Endothelial cell of umbilical vein (primary cell): ENCODE results near the gene CAPN2. TPM values are rescaled to one million over a fixed set of nuclear protein-coding genes. Genes with fewer than 3 reads are reported as not detected.

ENCODE experiments used
- BruUV-seq: library from RNA; stranded (reverse); fragments of 400-500 nt; replicated peaks from 2 replicates; lab custom pipeline; 2021; lab: Mats Ljungman, UMichigan
- CTCF ChIA-PET: fragments of 300-600, 350-600 bp; sonication (Branson Sonifier 250); formaldehyde crosslinking; loops from one replicate; lab custom pipeline; 2021; ENCODE audit warnings: antibody characterized with exemption, inconsistent platforms; lab: Charles Lee
- POLR2A ChIA-PET: fragments of 300-600, 350-600 bp; sonication (Branson Sonifier 250); formaldehyde crosslinking; loops from one replicate; lab custom pipeline; 2021; ENCODE audit warnings: antibody characterized with exemption, inconsistent platforms; lab: Charles Lee
- DNase-seq: peaks from one replicate; pipeline ENCODE4 v3.0.0-alpha.2; 2011; ENCODE audit warnings: low read depth, low spot score
- FAIRE-seq: peaks from 2 replicates; lab custom pipeline; 2011; peaks lifted over from hg19 to GRCh38; lab: Jason Lieb, UNC
- H2AFZ ChIP-seq: 2 replicates; pipeline ENCODE4 v1.6.0; 2012; ENCODE audit warnings: low read depth, low read length, control low read depth, inconsistent platforms
- H3K27ac ChIP-seq: 2 replicates; pipeline ENCODE4 v1.5.1; 2011; ENCODE audit warnings: low read depth, mild to moderate bottlenecking, control low read depth, low read length, moderate library complexity; ENCODE audit not compliant: insufficient read depth
- H3K27me3 ChIP-seq, 2 experiments: 2 replicates each; pipeline versions ENCODE4 v1.6.0 to v1.6.1; 2011; ENCODE audit warnings: low read length in 2 of 2, mixed read lengths in 1 of 2; ENCODE audit not compliant: control insufficient read depth in 2 of 2, insufficient read depth in 2 of 2
- H3K36me3 ChIP-seq, 2 experiments: 2 replicates in 1 of 2; 3 replicates in 1 of 2; pipeline ENCODE4 v1.5.1; 2011; ENCODE audit warnings: low read length in 2 of 2, mild to moderate bottlenecking in 1 of 2, moderate library complexity in 1 of 2; ENCODE audit not compliant: control insufficient read depth in 2 of 2, insufficient read depth in 2 of 2; ENCODE audit errors: extremely low read depth in 1 of 2
- H3K4me1 ChIP-seq: 3 replicates; pipeline ENCODE4 v1.5.1; 2011; ENCODE audit warnings: mild to moderate bottlenecking, low read length; ENCODE audit not compliant: control insufficient read depth, insufficient read depth; ENCODE audit errors: extremely low read depth
- H3K4me2 ChIP-seq: 2 replicates; pipeline ENCODE4 v1.6.1; 2011; ENCODE audit warnings: low read length, control low read depth, mixed read lengths; ENCODE audit not compliant: insufficient read depth
- H3K4me3 ChIP-seq, 3 experiments: fragments of 200-600 bp in 1 of 3; sonication (generic), shearing (Covaris generic) in 1 of 3; replicated peaks in 1 of 3; 2 replicates each; pipeline ENCODE4 v1.5.1; 2011 to 2016; ENCODE audit warnings: control low read depth in 3 of 3, low read length in 3 of 3, mild to moderate bottlenecking in 2 of 3, inconsistent platforms in 1 of 3, low read depth in 1 of 3, moderate library complexity in 1 of 3; ENCODE audit not compliant: insufficient read depth in 1 of 3
- H3K79me2 ChIP-seq: 2 replicates; pipeline ENCODE4 v1.6.0; 2012; ENCODE audit warnings: low read length, inconsistent platforms; ENCODE audit not compliant: control insufficient read depth, insufficient read depth
- H3K9ac ChIP-seq: replicated peaks from 2 replicates; pipeline ENCODE3; 2011; ENCODE audit warnings: low read length, control low read depth; ENCODE audit not compliant: insufficient read depth; ENCODE audit errors: extremely low read depth
- H3K9me1 ChIP-seq: replicated peaks from 3 replicates; pipeline ENCODE4 v1.6.0; 2011; ENCODE audit warnings: mild to moderate bottlenecking, low read length; ENCODE audit not compliant: control insufficient read depth, insufficient read depth; ENCODE audit errors: extremely low read depth
- H3K9me3 ChIP-seq: replicated peaks from 2 replicates; pipeline ENCODE4 v1.5.1; 2012; ENCODE audit warnings: low read length, inconsistent platforms; ENCODE audit not compliant: control insufficient read depth, insufficient read depth
- H4K20me1 ChIP-seq: replicated peaks from 2 replicates; pipeline ENCODE3; 2011; ENCODE audit warnings: mild to moderate bottlenecking, low read length; ENCODE audit not compliant: control insufficient read depth, insufficient read depth; ENCODE audit errors: extremely low read depth
- CTCF ChIP-seq, 2 donors: IDR thresholded peaks; 1 replicate in 1 of 2; 2 replicates in 1 of 2; pipeline ENCODE4 v1.5.1; 2011; ENCODE audit warnings: low read length in 2 of 2, mild to moderate bottlenecking in 2 of 2, moderate library complexity in 2 of 2, control low read depth in 1 of 2, inconsistent platforms in 1 of 2, low read depth in 1 of 2; ENCODE audit not compliant: insufficient read depth in 1 of 2; ENCODE audit errors: extremely low read depth in 1 of 2
- EZH2 ChIP-seq: IDR thresholded peaks from 2 replicates; pipeline ENCODE4 v1.6.1; 2012; ENCODE audit warnings: borderline replicate concordance, low read depth, mild to moderate bottlenecking, moderate library complexity, low read length, inconsistent platforms; ENCODE audit not compliant: severe bottlenecking
- FOS ChIP-seq: IDR thresholded peaks from 2 replicates; pipeline ENCODE4 v1.6.1; 2011; ENCODE audit warnings: mild to moderate bottlenecking, low read length, moderate library complexity, borderline replicate concordance; ENCODE audit not compliant: insufficient read depth
- GATA2 ChIP-seq: IDR thresholded peaks from 2 replicates; pipeline ENCODE4 v1.7.0; 2011; ENCODE audit warnings: low read depth, mild to moderate bottlenecking, moderate library complexity, mixed read lengths, low read length; ENCODE audit not compliant: insufficient read length, insufficient read depth
- JUN ChIP-seq: IDR thresholded peaks from 2 replicates; pipeline ENCODE4 v1.6.1; 2011; ENCODE audit warnings: borderline replicate concordance, low read depth; ENCODE audit not compliant: insufficient read length, insufficient read depth
- MAX ChIP-seq: IDR thresholded peaks from 2 replicates; pipeline ENCODE4 v1.6.1; 2011; ENCODE audit not compliant: insufficient read depth, insufficient read length
- MYC ChIP-seq: IDR thresholded peaks from one replicate; pipeline ENCODE4 v1.6.1; 2011; ENCODE audit warnings: mild to moderate bottlenecking, low read depth, low read length
- POLR2A ChIP-seq: IDR thresholded peaks from 2 replicates; pipeline ENCODE4 v1.6.1; 2012; ENCODE audit warnings: low read depth, mild to moderate bottlenecking, control low read depth, low read length
- POLR2AphosphoS5 ChIP-seq: IDR thresholded peaks from 2 replicates; pipeline ENCODE4 v1.6.1; 2012; ENCODE audit warnings: low read depth, mild to moderate bottlenecking, control low read depth, low read length, moderate library complexity; ENCODE audit not compliant: insufficient read depth
- dilution Hi-C: fragments of 300-500 bp; cut with MboI; formaldehyde crosslinking; loops from one replicate; pipeline ENCODE4 v1.15.0; 2019; ENCODE audit warnings: low sequenced_read_pairs; ENCODE audit not compliant: extremely low pct_ligation_motif_present
- intact Hi-C: fragments of 100-400 bp; cut with micrococcal nuclease; formaldehyde crosslinking; loops from one replicate; pipeline ENCODE4 v1.10.0; 2022
- polyA plus RNA-seq, 4 experiments: library from polyadenylated mRNA; depleted of rRNA in 3 of 4; stranded (reverse) in 3 of 4; unstranded in 1 of 4; fragments of >200 nt; gene quantifications; 2 replicates each; pipeline versions ENCODE4 v1.2.1 to v1.2.3, GENCODE V29; 2011 to 2012; ENCODE audit warnings: missing spikeins in 1 of 4
- total RNA-seq: library from RNA; stranded (reverse); gene quantifications from 2 replicates; pipeline ENCODE4 v1.2.3, GENCODE V29; 2021

Gene CAPN2
- total and polyA plus RNA-seq, 2 donors (not counting 3 experiments of a cell fraction or from before 2014, with no cell fraction given) = 110 to 420 TPM

GRCh38 chr1:223763251-223763650 lies 50.9 kb downstream of the CAPN2 start:
- Histone ChIP-seq H4K20me1 (no peaks in the 10 kb centered on the region), H2AFZ (no peak overlapping the region), H3K9ac (no peak overlapping the region), H3K27ac (no peak overlapping the region), H3K4me1 (no peaks in the 10 kb centered on the region), H3K9me3 (no peaks in the 10 kb centered on the region), H3K4me2 (no peak overlapping the region), H3K4me3 (no peak overlapping the region), H3K79me2 (peaks cover 2% of the 10 kb centered on the region), H3K9me1 (no peaks in the 10 kb centered on the region), H3K27me3 (no peaks in the 10 kb centered on the region), H3K36me3 (peaks cover 16 to 26% of the 10 kb centered on the region in 2 experiments)
- BruUV-seq = no TSS peak
- DNase-seq (no peak), FAIRE-seq (no peak)
- no peak for TF ChIP-seq CTCF (IDR thresholded peaks at IDR 0.05; ENCODE audit: extremely low read depth in 1 of 2, insufficient read depth in 1 of 2, low read depth in 1 of 2, low read length in 2 of 2)
- TF ChIP-seq MAX = no peak
- TF ChIP-seq FOS = no peak
- TF ChIP-seq MYC = no peak
- TF ChIP-seq POLR2A = no peak
- TF ChIP-seq POLR2AphosphoS5 = no peak
- TF ChIP-seq JUN = no peak
- no peak for TF ChIP-seq GATA2
- TF ChIP-seq EZH2 = no peak
- intact Hi-C loops (no loop called here), dilution Hi-C loops (no loop called here)
- POLR2A ChIA-PET = no interaction called here
- CTCF ChIA-PET = interaction anchor here (1.5 to 1.9 kb wide), 2 partner anchors 14 to 65 kb away, joined by 3 to 4 read pairs; no protein-coding TSS in a partner anchor
